ENCODE measurements around the gene PSEN1. TPM values are rescaled to one million over a fixed set of nuclear protein-coding genes. Genes with fewer than 3 reads are reported as not detected.
A peak's percentile ranks its signal among the peaks of the same experiment; 100 is the strongest.
"Not testable (repeated sequence)": the region's sequence is repeated elsewhere in the genome, so short reads cannot be mapped to it uniquely, and the experiment has no call there.

The PSEN1 gene
- total RNA-seq, 1 experiment from 2014 or later = 23.5 TPM

- H3K4me1 ChIP-seq (replicated peaks) = peaks cover 6% of the 10 kb centered on the region; the same call in 1 of the 2 replicates
- no peaks in the 10 kb centered on the region for H3K9me3 ChIP-seq (replicated peaks)
- H3K27me3 ChIP-seq (replicated peaks) = no peaks in the 10 kb centered on the region
- no peak for DNase-seq (ENCODE audit: low read depth in 1 of 2, low spot score in 2 of 2)
- no peak overlapping the region for H3K4me3 ChIP-seq
- no peak overlapping the region for H3K27ac ChIP-seq
- H3K36me3 ChIP-seq = no peaks in the 10 kb centered on the region
Measured at GRCh38 chr14:73140811-73141323, 4.6 kb downstream of the PSEN1 start.

- DNase-seq (ENCODE audit: low read depth in 1 of 2, low spot score in 2 of 2) = no peak
- no peak overlapping the region for H3K27ac ChIP-seq
- peaks cover 16% of the 10 kb centered on the region for H3K4me1 ChIP-seq (replicated peaks)
- H3K36me3 ChIP-seq = no peaks in the 10 kb centered on the region
- no peaks in the 10 kb centered on the region for H3K9me3 ChIP-seq (replicated peaks)
- H3K27me3 ChIP-seq (replicated peaks) = no peaks in the 10 kb centered on the region
- no peak overlapping the region for H3K4me3 ChIP-seq
Measured at GRCh38 chr14:73142216-73142615, 5.9 kb downstream of the PSEN1 start.

DNA sequence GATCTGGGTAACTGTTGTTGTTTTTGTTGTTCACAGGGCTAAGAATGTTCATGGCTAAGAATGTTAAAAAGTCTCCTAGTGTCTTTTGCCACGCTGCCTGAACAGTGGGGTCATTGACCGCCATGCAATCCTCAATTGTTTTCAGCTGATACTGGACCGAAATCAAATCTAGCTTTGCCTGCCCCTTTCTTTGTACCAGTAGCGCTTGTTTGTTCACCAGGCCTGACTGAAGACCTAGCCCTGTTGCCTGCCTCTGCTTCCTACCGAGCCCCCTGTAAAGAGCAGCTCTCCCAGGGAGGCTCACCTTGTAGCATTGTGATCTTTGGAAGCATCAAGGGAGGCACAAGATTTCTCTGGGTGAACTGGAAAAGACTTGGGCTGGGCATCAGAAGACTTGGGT lies 6.7 kb downstream of the PSEN1 start:
- H3K27ac ChIP-seq = no peak overlapping the region
- H3K4me3 ChIP-seq = no peak overlapping the region
- no peaks in the 10 kb centered on the region for H3K9me3 ChIP-seq (replicated peaks)
- peaks cover 2% of the 10 kb centered on the region for H3K36me3 ChIP-seq
- no peaks in the 10 kb centered on the region for H3K27me3 ChIP-seq (replicated peaks)
- H3K4me1 ChIP-seq (replicated peaks) = peaks cover 18% of the 10 kb centered on the region
- no peak for DNase-seq (ENCODE audit: low read depth in 1 of 2, low spot score in 2 of 2)

- no peak overlapping the region for H3K4me3 ChIP-seq
- peaks cover 24% of the 10 kb centered on the region for H3K4me1 ChIP-seq (replicated peaks)
- no peaks in the 10 kb centered on the region for H3K27me3 ChIP-seq (replicated peaks)
- no peak for DNase-seq (ENCODE audit: low read depth in 1 of 2, low spot score in 2 of 2)
- no peaks in the 10 kb centered on the region for H3K9me3 ChIP-seq (replicated peaks)
- H3K36me3 ChIP-seq = peaks cover 8% of the 10 kb centered on the region
- no peak overlapping the region for H3K27ac ChIP-seq
Measured at GRCh38 chr14:73143617-73144016, 7.3 kb downstream of the PSEN1 start.

- Histone ChIP-seq H3K27me3 (replicated peaks) (no peaks in the 10 kb centered on the region), H3K27ac (no peak overlapping the region), H3K9me3 (replicated peaks) (no peaks in the 10 kb centered on the region), H3K4me3 (no peak overlapping the region), H3K36me3 (peaks cover 11% of the 10 kb centered on the region), H3K4me1 (replicated peaks) (peaks cover 35% of the 10 kb centered on the region)
- DNase-seq (ENCODE audit: low read depth in 1 of 2, low spot score in 2 of 2) = no peak
Measured at GRCh38 chr14:73145371-73145770, 9.1 kb downstream of the PSEN1 start.

GRCh38 chr14:73146111-73146510 lies 9.8 kb downstream of the PSEN1 start:
- H3K27ac ChIP-seq = no peak overlapping the region; the same call in 1 of the 2 replicates
- H3K4me3 ChIP-seq = no peak overlapping the region
- H3K4me1 ChIP-seq (replicated peaks) = peaks cover 35% of the 10 kb centered on the region
- no peak for DNase-seq (ENCODE audit: low read depth in 1 of 2, low spot score in 2 of 2)
- H3K27me3 ChIP-seq (replicated peaks) = no peaks in the 10 kb centered on the region
- H3K9me3 ChIP-seq (replicated peaks) = no peaks in the 10 kb centered on the region
- H3K36me3 ChIP-seq = peaks cover 11% of the 10 kb centered on the region

GRCh38 chr14:73149753-73150152 lies 13.4 kb downstream of the PSEN1 start:
- H3K4me1 ChIP-seq (replicated peaks) = peaks cover 35% of the 10 kb centered on the region
- peaks cover 11% of the 10 kb centered on the region for H3K36me3 ChIP-seq
- H3K4me3 ChIP-seq = no peak overlapping the region
- H3K9me3 ChIP-seq (replicated peaks) = no peaks in the 10 kb centered on the region
- no peaks in the 10 kb centered on the region for H3K27me3 ChIP-seq (replicated peaks)
- peak in 1 of 2 experiments; percentile 47 for DNase-seq (ENCODE audit: low read depth in 1 of 2, low spot score in 2 of 2)
- no peak overlapping the region; the same call in 1 of the 2 replicates for H3K27ac ChIP-seq

GRCh38 chr14:73153272-73153671 lies 17.0 kb downstream of the PSEN1 start:
- Histone ChIP-seq H3K27me3 (replicated peaks) (no peaks in the 10 kb centered on the region), H3K9me3 (replicated peaks) (no peaks in the 10 kb centered on the region), H3K4me1 (replicated peaks) (peaks cover 15% of the 10 kb centered on the region), H3K4me3 (no peak overlapping the region), H3K36me3 (peaks cover 6% of the 10 kb centered on the region), H3K27ac (no peak overlapping the region)
- DNase-seq (ENCODE audit: low read depth in 1 of 2, low spot score in 2 of 2) = no peak

GRCh38 chr14:73162251-73162650 lies 25.9 kb downstream of the PSEN1 start:
- H3K27me3 ChIP-seq (replicated peaks) = no peaks in the 10 kb centered on the region
- no peak overlapping the region for H3K27ac ChIP-seq
- no peaks in the 10 kb centered on the region for H3K4me1 ChIP-seq (replicated peaks)
- no peaks in the 10 kb centered on the region for H3K9me3 ChIP-seq (replicated peaks)
- no peak overlapping the region for H3K4me3 ChIP-seq
- peaks cover 20% of the 10 kb centered on the region; the same call in 1 of the 2 replicates for H3K36me3 ChIP-seq
- no peak for DNase-seq (ENCODE audit: low read depth in 1 of 2, low spot score in 2 of 2)

- Histone ChIP-seq H3K4me1 (replicated peaks) (no peaks in the 10 kb centered on the region), H3K27ac (no peak overlapping the region), H3K36me3 (peaks cover 18% of the 10 kb centered on the region; the same call in 1 of the 2 replicates), H3K9me3 (replicated peaks) (no peaks in the 10 kb centered on the region), H3K27me3 (replicated peaks) (no peaks in the 10 kb centered on the region), H3K4me3 (no peak overlapping the region)
- no peak for DNase-seq (ENCODE audit: low read depth in 1 of 2, low spot score in 2 of 2)
Measured at GRCh38 chr14:73166399-73166798, 30.1 kb downstream of the PSEN1 start.

DNA sequence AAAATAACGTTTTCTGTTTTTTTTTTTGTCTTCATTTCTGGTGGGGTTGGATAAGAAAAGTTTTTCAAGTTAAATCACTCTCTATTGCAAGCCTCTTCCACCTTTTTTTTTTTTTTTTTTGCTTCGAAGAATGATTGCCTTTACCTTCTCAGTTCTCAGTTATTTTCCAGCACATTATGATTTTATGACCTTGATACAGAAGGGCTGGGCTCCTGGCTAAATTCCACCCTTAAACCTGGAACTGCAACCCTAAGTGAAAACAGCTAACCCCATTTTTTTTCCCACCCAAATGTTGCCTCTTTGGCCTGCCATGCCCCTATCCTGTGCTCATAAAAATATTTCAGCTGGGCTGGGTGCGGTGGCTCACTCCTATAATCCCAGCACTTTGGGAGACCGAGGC lies 31.4 kb downstream of the PSEN1 start:
- no peaks in the 10 kb centered on the region for H3K9me3 ChIP-seq (replicated peaks)
- no peak for DNase-seq (ENCODE audit: low read depth in 1 of 2, low spot score in 2 of 2)

GRCh38 chr14:73168274-73168673 lies 32.0 kb downstream of the PSEN1 start:
- no peaks in the 10 kb centered on the region for H3K27me3 ChIP-seq (replicated peaks)
- no peak for DNase-seq (ENCODE audit: low read depth in 1 of 2, low spot score in 2 of 2)
- H3K4me3 ChIP-seq = no peak overlapping the region
- peaks cover 32% of the 10 kb centered on the region for H3K36me3 ChIP-seq
- no peaks in the 10 kb centered on the region for H3K4me1 ChIP-seq (replicated peaks)
- no peaks in the 10 kb centered on the region for H3K9me3 ChIP-seq (replicated peaks)
- H3K27ac ChIP-seq = no peak overlapping the region

More for the DNA sequence above, 31.4 kb downstream of the PSEN1 start:
- H3K36me3 ChIP-seq = peaks cover 27% of the 10 kb centered on the region
- no peak overlapping the region for H3K27ac ChIP-seq
- no peak overlapping the region for H3K4me3 ChIP-seq
- no peaks in the 10 kb centered on the region for H3K27me3 ChIP-seq (replicated peaks)
- no peaks in the 10 kb centered on the region for H3K4me1 ChIP-seq (replicated peaks)

DNA sequence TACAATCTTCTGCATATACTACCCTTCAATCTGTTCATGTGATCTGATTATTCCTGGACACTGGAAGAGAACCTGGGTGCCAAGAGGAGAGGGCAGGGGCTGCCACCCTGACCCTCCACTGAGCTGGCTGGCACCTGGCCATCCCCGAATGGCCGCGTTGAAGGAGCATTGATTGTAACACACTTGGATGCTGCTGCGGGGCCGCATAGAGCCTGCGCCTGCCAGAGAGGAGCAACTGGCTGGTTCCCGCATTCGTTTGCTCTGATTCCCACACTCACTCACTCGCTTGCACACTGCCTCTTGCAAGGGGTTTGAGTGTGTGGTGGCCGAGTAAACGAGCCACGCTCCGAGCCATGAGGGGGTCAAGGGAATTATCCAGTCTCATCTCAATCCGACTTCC lies 32.4 kb downstream of the PSEN1 start:
- DNase-seq (ENCODE audit: low read depth in 1 of 2, low spot score in 2 of 2) = no peak

GRCh38 chr14:73169855-73170254 lies 33.5 kb downstream of the PSEN1 start:
- not testable (repeated sequence) for H3K27ac ChIP-seq; H3K4me3 ChIP-seq; H3K27me3 ChIP-seq (replicated peaks); H3K9me3 ChIP-seq (replicated peaks); DNase-seq (ENCODE audit: low read depth in 1 of 2, low spot score in 2 of 2); H3K4me1 ChIP-seq (replicated peaks)
- peaks cover 48% of the 10 kb centered on the region for H3K36me3 ChIP-seq

More for the DNA sequence above, 32.4 kb downstream of the PSEN1 start:
- Histone ChIP-seq H3K4me1 (replicated peaks) (no peaks in the 10 kb centered on the region), H3K27ac (no peak overlapping the region), H3K4me3 (no peak overlapping the region), H3K9me3 (replicated peaks) (no peaks in the 10 kb centered on the region), H3K36me3 (peaks cover 37% of the 10 kb centered on the region), H3K27me3 (replicated peaks) (no peaks in the 10 kb centered on the region)

GRCh38 chr14:73170686-73171085 lies 34.4 kb downstream of the PSEN1 start:
- Histone ChIP-seq H3K27ac (no peak overlapping the region), H3K36me3 (peaks cover 51% of the 10 kb centered on the region), H3K4me3 (no peak overlapping the region), H3K27me3 (replicated peaks) (no peaks in the 10 kb centered on the region), H3K9me3 (replicated peaks) (no peaks in the 10 kb centered on the region), H3K4me1 (replicated peaks) (no peaks in the 10 kb centered on the region)
- DNase-seq (ENCODE audit: low read depth in 1 of 2, low spot score in 2 of 2) = no peak

All from SJSA1 (cell line).